ENCODE data around the gene DRG2.
A peak's percentile ranks its signal among the peaks of the same experiment; 100 is the strongest.

- peak; percentile 22 to 53 for TF ChIP-seq POLR2A (IDR thresholded peaks at IDR 0.05)
- TF ChIP-seq CTCF (IDR thresholded peaks at IDR 0.05 in 4 of 5, conservative IDR thresholded peaks at IDR 0.05 in 1 of 5) = peak in 4 of 5 experiments; percentile 15 to 28 (median 20)
Measured at GRCh38 chr17:18087610-18088491, at the start of gene DRG2.

Measured in gastrocnemius medialis (tissue), 4 donors.